ENCODE results near the gene FGD2. TPM values are rescaled to one million over a fixed set of nuclear protein-coding genes. Genes with fewer than 3 reads are reported as not detected.

Gene FGD2
- total RNA-seq, 1 experiment from 2014 or later, result 0.10 TPM

DNA sequence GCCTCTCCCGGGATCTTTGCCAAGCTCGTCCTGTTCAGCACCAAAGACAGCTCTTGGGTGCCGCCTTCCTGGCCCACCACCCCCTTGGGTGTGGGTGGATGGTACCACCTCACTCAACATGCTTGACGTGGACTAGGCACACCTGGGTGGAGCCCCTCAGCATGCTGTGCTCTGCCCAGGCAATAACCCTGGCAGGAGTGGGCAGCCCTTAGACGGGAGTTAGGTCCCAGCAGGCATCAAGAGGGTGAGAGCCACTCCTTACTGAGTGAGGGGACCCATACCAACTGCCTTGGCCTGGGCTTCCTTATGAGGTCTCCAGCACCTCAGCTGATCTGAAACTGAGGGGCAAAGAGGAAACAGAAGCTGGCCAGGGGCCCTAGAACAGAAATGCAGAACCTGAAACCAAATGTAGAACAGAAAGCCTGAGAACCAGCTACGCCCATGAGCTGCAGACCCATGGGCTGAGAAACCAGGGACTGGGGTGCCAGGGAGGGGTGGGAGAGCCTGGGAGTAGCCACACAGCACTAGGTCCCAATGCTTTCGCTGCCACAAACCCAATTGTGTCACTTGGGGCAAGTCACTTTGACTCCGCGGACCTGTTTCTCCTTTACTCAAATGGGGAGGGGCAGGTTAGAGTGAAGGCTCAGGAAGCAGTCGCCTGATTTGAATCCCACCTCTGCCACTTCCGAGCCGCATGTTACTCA, 2.0 kb downstream of the FGD2 start:
- no TSS peak for BruUV-seq (replicated peaks)
- ChIA-PET CTCF (interaction anchor here (1.3 kb wide), 1 partner anchor 10 kb away, joined by 7 read pairs; no protein-coding TSS in a partner anchor), RAD21 (ENCODE audit: low non-redundant PET in 1 of 2, low total read pairs in 2 of 2, uncharacterized antibody in 2 of 2, unreplicated experiment in 2 of 2) (no interaction called here)

More for the DNA sequence above, 2.0 kb downstream of the FGD2 start:
- TF ChIP-seq, protein P1, sequence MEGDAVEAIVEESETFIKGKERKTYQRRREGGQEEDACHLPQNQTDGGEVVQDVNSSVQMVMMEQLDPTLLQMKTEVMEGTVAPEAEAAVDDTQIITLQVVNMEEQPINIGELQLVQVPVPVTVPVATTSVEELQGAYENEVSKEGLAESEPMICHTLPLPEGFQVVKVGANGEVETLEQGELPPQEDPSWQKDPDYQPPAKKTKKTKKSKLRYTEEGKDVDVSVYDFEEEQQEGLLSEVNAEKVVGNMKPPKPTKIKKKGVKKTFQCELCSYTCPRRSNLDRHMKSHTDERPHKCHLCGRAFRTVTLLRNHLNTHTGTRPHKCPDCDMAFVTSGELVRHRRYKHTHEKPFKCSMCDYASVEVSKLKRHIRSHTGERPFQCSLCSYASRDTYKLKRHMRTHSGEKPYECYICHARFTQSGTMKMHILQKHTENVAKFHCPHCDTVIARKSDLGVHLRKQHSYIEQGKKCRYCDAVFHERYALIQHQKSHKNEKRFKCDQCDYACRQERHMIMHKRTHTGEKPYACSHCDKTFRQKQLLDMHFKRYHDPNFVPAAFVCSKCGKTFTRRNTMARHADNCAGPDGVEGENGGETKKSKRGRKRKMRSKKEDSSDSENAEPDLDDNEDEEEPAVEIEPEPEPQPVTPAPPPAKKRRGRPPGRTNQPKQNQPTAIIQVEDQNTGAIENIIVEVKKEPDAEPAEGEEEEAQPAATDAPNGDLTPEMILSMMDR (IDR thresholded peaks at IDR 0.05 in 2 of 3, conservative IDR thresholded peaks at IDR 0.05 in 1 of 3; ENCODE audit: borderline replicate concordance in 1 of 3, insufficient read depth in 1 of 3, low read depth in 2 of 3, low read length in 2 of 3), result no peak
- TF ChIP-seq YY1 (IDR thresholded peaks at IDR 0.05; ENCODE audit: extremely low read depth, insufficient replicate concordance, low read depth, low read length) (no peak), POLR2AphosphoS5 (IDR thresholded peaks at IDR 0.05; ENCODE audit: low read depth, low read length) (no peak), CEBPB (IDR thresholded peaks at IDR 0.05; ENCODE audit: low read depth) (no peak), EGR1 (IDR thresholded peaks at IDR 0.05; ENCODE audit: low read depth) (no peak), MAX (IDR thresholded peaks at IDR 0.05) (no peak), FOSL1 (IDR thresholded peaks at IDR 0.05; ENCODE audit: low read depth) (no peak), SRF (IDR thresholded peaks at IDR 0.05; ENCODE audit: low read depth) (no peak), ELF1 (IDR thresholded peaks at IDR 0.05; ENCODE audit: borderline replicate concordance, low read depth) (no peak), ZNF274 (IDR thresholded peaks at IDR 0.05; ENCODE audit: low read depth, low read length) (no peak)
- TF ChIP-seq, protein P2, sequence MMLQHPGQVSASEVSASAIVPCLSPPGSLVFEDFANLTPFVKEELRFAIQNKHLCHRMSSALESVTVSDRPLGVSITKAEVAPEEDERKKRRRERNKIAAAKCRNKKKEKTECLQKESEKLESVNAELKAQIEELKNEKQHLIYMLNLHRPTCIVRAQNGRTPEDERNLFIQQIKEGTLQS (IDR thresholded peaks at IDR 0.05), result no peak
- TF ChIP-seq, protein P3, sequence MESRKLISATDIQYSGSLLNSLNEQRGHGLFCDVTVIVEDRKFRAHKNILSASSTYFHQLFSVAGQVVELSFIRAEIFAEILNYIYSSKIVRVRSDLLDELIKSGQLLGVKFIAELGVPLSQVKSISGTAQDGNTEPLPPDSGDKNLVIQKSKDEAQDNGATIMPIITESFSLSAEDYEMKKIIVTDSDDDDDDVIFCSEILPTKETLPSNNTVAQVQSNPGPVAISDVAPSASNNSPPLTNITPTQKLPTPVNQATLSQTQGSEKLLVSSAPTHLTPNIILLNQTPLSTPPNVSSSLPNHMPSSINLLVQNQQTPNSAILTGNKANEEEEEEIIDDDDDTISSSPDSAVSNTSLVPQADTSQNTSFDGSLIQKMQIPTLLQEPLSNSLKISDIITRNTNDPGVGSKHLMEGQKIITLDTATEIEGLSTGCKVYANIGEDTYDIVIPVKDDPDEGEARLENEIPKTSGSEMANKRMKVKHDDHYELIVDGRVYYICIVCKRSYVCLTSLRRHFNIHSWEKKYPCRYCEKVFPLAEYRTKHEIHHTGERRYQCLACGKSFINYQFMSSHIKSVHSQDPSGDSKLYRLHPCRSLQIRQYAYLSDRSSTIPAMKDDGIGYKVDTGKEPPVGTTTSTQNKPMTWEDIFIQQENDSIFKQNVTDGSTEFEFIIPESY (IDR thresholded peaks at IDR 0.05; ENCODE audit: extremely low read depth, insufficient replicate concordance, low read length), result no peak
- intact Hi-C loops (cut with micrococcal nuclease), result no loop called here
- POLR2A ChIA-PET, result interaction anchor here (1.2 kb wide), 1 partner anchor 21 kb away, joined by 3 read pairs; the partner anchor contains the start of gene MTCH1
- H3K4me3 ChIP-seq (replicated peaks in 1 of 2; ENCODE audit: low read depth in 1 of 2, low read length in 2 of 2), result no peak overlapping the region
- no peak for ATAC-seq
- no peak overlapping the region for H2AFZ ChIP-seq (ENCODE audit: low read depth, low read length, poor library complexity, severe bottlenecking)
- H3K9me2 ChIP-seq (ENCODE audit: insufficient read depth), result no peaks in the 10 kb centered on the region
- no peak for DNase-seq (ENCODE audit: low read depth, low spot score)
- H3K79me2 ChIP-seq (ENCODE audit: insufficient read depth, low read length), result no peaks in the 10 kb centered on the region
- no peak overlapping the region for H3K4me2 ChIP-seq (ENCODE audit: low read length)
- H3K9ac ChIP-seq (ENCODE audit: low read length), result no peak overlapping the region
- no peaks in the 10 kb centered on the region for H3K4me1 ChIP-seq (ENCODE audit: control insufficient read depth in 1 of 2, insufficient read depth in 2 of 2, low read length in 2 of 2)
- H3K36me3 ChIP-seq (ENCODE audit: control insufficient read depth in 1 of 2, insufficient read depth in 2 of 2, low read length in 2 of 2), result no peaks in the 10 kb centered on the region
- H3K27ac ChIP-seq (ENCODE audit: low read depth, low read length), result no peak overlapping the region
- no peaks in the 10 kb centered on the region for H3K27me3 ChIP-seq (ENCODE audit: insufficient read depth, low read length)
- no peaks in the 10 kb centered on the region for H3K9me3 ChIP-seq (ENCODE audit: control insufficient read depth in 1 of 2, insufficient read depth in 1 of 2, low read depth in 1 of 2, low read length in 2 of 2)
- no peaks in the 10 kb centered on the region for H4K20me1 ChIP-seq (ENCODE audit: insufficient read depth)
